Measurements from ENCODE around the gene PYGB.

- TF ChIP-seq NFIC (IDR thresholded peaks at IDR 0.05) (no peak), YY1 (IDR thresholded peaks at IDR 0.05; ENCODE audit: low read depth) (no peak), RAD21 (IDR thresholded peaks at IDR 0.05; ENCODE audit: low read depth) (no peak), MAX (IDR thresholded peaks at IDR 0.05) (peak; percentile 54; the same call in 1 of the 2 replicates), TCF12 (IDR thresholded peaks at IDR 0.05; ENCODE audit: low read depth) (0 out of 2 replicates have a peak, but pooled peaks have one; percentile 32), TEAD4 (IDR thresholded peaks at IDR 0.05) (no peak)
Measured at GRCh38 chr20:25247518-25247955, 348 bp upstream of the PYGB start.

Measured in Ishikawa (cell line).